HG02642 (cell line): ENCODE results near the gene CDH22.

Source experiments
- ATAC-seq: cut with Tn5 transposase; IDR thresholded peaks from one replicate; pipeline ENCODE4 v1.9.1; 2021; ENCODE audit warnings: mild to moderate bottlenecking; ENCODE audit not compliant: unreplicated experiment, poor library complexity

The CDH22 gene

GRCh38 chr20:46343975-46344357, 35.7 kb upstream of the CDH22 start:
- no peak for ATAC-seq

- ATAC-seq, result no peak
Observed at GRCh38 chr20:46343348-46343974, 35.2 kb upstream of the CDH22 start.

GRCh38 chr20:46342451-46343347, 34.4 kb upstream of the CDH22 start:
- no peak for ATAC-seq

GRCh38 chr20:46342010-46342378, 33.7 kb upstream of the CDH22 start:
- no peak for ATAC-seq

GRCh38 chr20:46341074-46342009, 33.0 kb upstream of the CDH22 start:
- no peak for ATAC-seq

GRCh38 chr20:46339037-46339436, 30.7 kb upstream of the CDH22 start:
- no peak for ATAC-seq

- ATAC-seq, result no peak
Observed at GRCh38 chr20:46336735-46337134, 28.4 kb upstream of the CDH22 start.

- ATAC-seq, result no peak
Observed at GRCh38 chr20:46334303-46334904, 26.1 kb upstream of the CDH22 start.

GRCh38 chr20:46333161-46333991, 25.1 kb upstream of the CDH22 start:
- ATAC-seq, result no peak

GRCh38 chr20:46332373-46333160, 24.3 kb upstream of the CDH22 start:
- no peak for ATAC-seq

GRCh38 chr20:46331611-46332361, 23.5 kb upstream of the CDH22 start:
- ATAC-seq, result no peak

- no peak for ATAC-seq
Observed at GRCh38 chr20:46330831-46331371, 22.6 kb upstream of the CDH22 start.

GRCh38 chr20:46330072-46330763, 21.9 kb upstream of the CDH22 start:
- no peak for ATAC-seq

- ATAC-seq, result no peak
Observed at GRCh38 chr20:46328200-46328882, 20.0 kb upstream of the CDH22 start.

- no peak for ATAC-seq
Observed at GRCh38 chr20:46327557-46327956, 19.3 kb upstream of the CDH22 start.

- no peak for ATAC-seq
Observed at GRCh38 chr20:46325789-46326188, 17.5 kb upstream of the CDH22 start.
